ENCODE data around the gene SNX6. TPM values are rescaled to one million over a fixed set of nuclear protein-coding genes. Genes with fewer than 3 reads are reported as not detected.
"Not testable (repeated sequence)": the region's sequence is repeated elsewhere in the genome, so short reads cannot be mapped to it uniquely, and the experiment has no call there.

SNX6 gene
- total and polyA plus RNA-seq, 4 donors: 63.0 to 119 (median 93.8) TPM

- not testable (repeated sequence) for DNase-seq (ENCODE audit: low read depth in 4 of 6, low spot score in 6 of 6); H3K4me1 ChIP-seq (ENCODE audit: control insufficient read depth, insufficient read depth, low read length); H3K27ac ChIP-seq (ENCODE audit: low read depth, low read length); H3K27me3 ChIP-seq (ENCODE audit: control insufficient read depth, insufficient read depth, low read length); H3K4me3 ChIP-seq (ENCODE audit: low read depth, low read length); H3K9me3 ChIP-seq (ENCODE audit: control insufficient read depth, insufficient read depth, low read length)
- H3K36me3 ChIP-seq (ENCODE audit: control insufficient read depth, insufficient read depth, low read length): peaks cover 58% of the 10 kb centered on the region
- 98% methylated on average over 4 of the region's 7 CpGs for WGBS (ENCODE audit: insufficient coverage)
Observed at GRCh38 chr14:34520304-34520970, 109.5 kb downstream of the SNX6 start.

Small RNA genes lying within 50 kb of the gene (small RNA-seq; reads per million reads assigned to genes)
- gene RNU1-27P (ENCODE audit: low replicate concordance) (not detected), gene RNU1-28P (ENCODE audit: low replicate concordance) (not detected), gene RNU6-1261P (ENCODE audit: low replicate concordance) (not detected)

Other genes with a start within 250 kb of the SNX6 start
- gene SPTSSA, start 167.9 kb downstream of the SNX6 start, total RNA-seq: 10 to 100 TPM in 1 of 2 donors, 1 to 10 TPM in 1; 10.0 to 23.3 TPM
- 10 to 100 TPM; 35.0 to 41.1 TPM for gene SPTSSA, start 167.9 kb downstream of the SNX6 start, polyA plus RNA-seq (ENCODE audit: insufficient read length in 2 of 2)
- 10 to 100 TPM; 67.2 to 69.9 TPM for gene EAPP, start 90.4 kb downstream of the SNX6 start, total RNA-seq
- 10 to 100 TPM; 48.3 to 53.8 TPM for gene EAPP, start 90.4 kb downstream of the SNX6 start, polyA plus RNA-seq (ENCODE audit: insufficient read length in 2 of 2)
- 100 to 1,000 TPM in 1 of 2 donors, 10 to 100 TPM in 1; 71.6 to 143 TPM for gene CFL2, start 84.4 kb upstream of the SNX6 start, total RNA-seq
- gene CFL2, start 84.4 kb upstream of the SNX6 start, polyA plus RNA-seq (ENCODE audit: insufficient read length in 2 of 2): 100 to 1,000 TPM; 106 to 119 TPM
- gene BAZ1A, start 245.2 kb upstream of the SNX6 start, total RNA-seq: 10 to 100 TPM; 17.2 to 19.2 TPM
- 10 to 100 TPM; 14.5 to 16.6 TPM for gene BAZ1A, start 245.2 kb upstream of the SNX6 start, polyA plus RNA-seq (ENCODE audit: insufficient read length in 2 of 2)

Data from spinal cord (tissue), 10 donors.